RPMI7951 (cell line): ENCODE measurements around the gene C1QTNF1. TPM values are rescaled to one million over a fixed set of nuclear protein-coding genes. Genes with fewer than 3 reads are reported as not detected.

Experiments used
- DNase-seq: peaks from one replicate; pipeline ENCODE4 v3.0.0-alpha.2; 2012; ENCODE audit warnings: low read depth
- total RNA-seq: library from RNA; depleted of rRNA; stranded (reverse); fragments of >200 nt; shearing (Covaris generic); gene quantifications from 2 replicates; pipeline ENCODE4 v1.2.3, GENCODE V29; 2014

C1QTNF1 gene
- total RNA-seq, 1 experiment from 2014 or later, result 31.8 TPM

DNA sequence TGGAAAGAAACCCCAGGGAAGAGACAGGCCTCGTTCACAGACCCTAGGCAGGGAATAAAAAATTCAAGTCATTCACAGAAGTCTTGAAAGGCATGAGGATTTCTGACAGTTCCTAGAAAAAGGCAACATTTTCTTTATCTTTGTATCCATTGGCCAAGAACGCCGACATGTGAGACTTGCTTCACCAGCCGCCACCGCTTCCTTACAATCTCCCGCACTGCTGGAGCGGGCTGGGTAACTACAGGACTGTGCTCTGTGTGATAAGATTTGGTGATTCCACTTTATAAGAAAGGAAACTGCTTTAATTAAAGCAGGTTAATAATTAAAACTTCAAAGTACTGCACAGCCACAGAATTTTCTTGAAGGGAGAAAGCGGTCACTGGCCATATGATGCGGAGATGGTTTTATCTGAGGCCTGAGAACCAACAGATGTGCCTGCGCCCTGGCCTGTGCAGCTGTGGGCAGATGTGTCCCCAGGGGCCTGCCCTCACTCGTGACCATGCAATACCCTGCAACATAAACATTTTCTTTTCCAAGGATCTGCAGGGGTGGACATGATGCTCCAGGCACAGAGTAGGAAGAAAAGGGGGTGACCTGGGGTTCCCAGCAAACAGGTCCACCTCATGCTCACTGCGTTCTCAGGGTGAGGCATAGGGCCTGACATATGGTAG lies 31.3 kb upstream of the C1QTNF1 start:
- DNase-seq, result no peak

DNA sequence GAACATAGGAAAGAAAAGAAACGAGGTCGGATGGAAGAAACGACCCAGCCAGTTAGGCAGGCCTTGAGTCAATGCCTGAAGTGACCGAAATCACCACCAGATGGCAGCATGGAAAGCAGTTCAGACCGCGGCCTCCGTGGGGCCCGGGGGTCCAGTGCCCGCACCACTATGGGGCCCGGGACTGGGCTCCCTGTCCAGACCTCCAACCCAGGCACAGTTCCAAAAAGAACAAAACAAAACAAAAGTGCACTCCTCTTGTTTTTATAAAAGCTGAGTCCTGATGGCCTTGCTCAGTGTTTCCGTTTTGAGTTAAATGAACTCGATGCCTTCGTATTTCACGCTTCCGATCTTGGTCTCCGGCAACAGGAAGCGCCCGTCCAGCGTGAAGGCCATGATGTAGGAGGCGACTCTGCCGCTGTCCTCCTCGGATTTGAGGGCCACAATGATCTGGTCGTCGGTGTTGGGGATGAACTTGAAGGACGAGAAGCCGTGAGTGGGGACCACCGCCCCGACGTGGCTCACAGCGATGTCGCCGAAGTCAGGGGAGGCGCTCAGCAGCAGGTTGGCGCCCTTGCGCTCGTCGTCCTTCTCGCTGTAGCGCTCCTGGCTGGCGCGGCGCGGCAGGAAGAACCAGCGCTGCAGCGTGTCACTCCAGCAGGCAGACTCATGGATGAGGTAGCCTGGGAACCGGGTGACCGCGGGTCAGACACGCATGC lies 30.6 kb upstream of the C1QTNF1 start:
- DNase-seq, result no peak

DNA sequence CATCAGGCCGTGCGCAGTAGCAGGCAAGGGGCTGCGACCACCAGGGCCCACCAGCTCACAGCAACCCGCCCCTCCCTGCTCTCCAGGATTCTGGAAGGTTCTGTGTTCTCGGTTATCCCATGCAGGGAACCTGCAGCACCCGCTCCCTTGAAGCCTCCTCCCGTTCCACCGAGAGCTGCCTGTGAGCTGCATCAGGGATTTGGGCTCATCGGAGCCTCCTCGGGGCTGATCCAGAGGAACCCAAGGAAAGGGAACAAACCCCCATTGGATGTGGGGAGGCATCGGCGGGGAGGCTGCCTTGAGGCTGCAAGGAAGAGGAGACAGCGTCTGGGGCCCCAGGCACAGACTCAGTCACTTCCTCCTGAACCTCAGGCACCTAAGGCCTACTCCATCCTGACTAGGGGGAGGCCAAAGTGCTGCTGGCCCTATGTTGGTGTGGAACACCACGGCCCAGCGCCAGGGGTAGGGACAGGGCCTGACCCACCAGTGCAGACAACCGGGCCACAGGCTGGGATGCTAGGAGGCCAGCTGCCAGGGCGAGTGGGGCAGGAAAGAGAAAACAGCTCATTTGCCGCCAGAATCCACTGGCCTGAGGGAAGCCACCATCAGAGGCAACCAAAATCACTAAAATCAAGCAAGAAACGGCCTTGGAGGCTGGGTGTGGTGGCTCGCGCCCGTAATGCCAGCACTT lies 29.8 kb upstream of the C1QTNF1 start:
- no peak for DNase-seq

DNA sequence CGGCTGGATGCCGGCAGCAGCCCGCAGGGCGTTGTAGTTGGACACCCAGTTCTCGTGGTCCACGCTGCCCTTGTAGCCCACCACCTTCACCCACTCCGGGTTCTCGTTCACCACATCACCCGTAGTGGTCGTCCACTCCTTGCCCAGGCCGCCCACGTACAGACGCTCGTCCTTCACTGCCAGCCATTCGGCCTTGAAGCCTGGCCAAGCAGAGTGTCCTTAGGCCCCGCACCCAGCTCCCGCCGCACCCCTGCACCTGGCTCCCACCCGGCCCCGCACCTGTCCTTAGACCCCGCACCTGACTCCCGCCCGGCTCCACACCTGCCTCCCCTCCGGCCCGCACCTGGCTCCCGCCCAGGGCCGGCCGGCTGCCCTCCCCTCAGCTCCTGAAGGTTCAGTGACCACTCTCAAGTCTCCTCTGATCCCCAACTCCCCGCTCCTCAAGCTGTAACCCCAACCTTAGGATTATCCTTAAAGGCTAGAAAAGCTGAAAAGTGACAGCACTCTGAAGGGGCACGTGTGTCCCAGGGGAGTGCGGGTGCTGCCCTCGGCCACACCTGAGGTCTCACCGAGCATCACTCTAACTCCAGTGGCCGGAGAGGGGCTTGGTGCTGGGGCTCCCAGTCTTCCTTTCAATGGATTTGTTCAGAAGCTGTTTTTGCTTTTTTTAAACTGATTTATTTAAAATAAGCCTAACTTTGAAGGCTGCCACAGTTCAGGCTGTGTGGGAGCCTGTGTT lies 28.8 kb upstream of the C1QTNF1 start:
- DNase-seq, result no peak

DNA sequence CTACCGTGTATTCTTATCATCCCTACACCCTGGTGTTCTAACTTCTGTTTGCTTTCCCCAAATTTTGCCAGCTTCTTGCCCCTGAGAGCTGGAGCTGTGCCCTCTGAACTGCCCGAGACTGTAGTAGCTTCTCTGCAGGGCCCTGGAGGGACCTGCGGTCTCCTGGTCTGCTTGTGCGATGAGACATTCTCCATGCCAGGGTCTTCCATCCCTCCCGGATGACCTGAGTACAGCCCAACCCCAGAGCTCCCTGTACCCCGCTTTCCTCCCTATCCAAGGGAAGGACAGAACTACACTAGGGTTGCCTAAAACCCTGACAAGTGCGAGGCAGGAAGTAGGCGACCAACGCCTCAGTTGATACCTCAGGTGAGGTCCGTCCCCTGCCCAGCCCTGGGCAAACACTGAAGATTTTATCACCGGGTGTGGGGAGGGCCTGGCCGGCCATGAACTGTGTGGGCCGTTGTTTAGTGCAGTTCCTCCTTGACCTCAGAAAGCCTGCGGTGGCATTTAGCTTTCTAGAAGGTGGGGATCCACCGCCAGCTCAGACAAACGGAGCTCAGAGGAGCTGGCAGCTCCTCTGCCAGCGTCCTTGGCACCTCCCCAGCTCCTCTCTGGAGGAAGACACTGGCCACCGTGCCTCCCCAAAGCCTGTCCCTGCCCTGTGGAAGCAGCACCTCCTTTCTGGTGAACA lies 28.1 kb upstream of the C1QTNF1 start:
- DNase-seq, result no peak

DNA sequence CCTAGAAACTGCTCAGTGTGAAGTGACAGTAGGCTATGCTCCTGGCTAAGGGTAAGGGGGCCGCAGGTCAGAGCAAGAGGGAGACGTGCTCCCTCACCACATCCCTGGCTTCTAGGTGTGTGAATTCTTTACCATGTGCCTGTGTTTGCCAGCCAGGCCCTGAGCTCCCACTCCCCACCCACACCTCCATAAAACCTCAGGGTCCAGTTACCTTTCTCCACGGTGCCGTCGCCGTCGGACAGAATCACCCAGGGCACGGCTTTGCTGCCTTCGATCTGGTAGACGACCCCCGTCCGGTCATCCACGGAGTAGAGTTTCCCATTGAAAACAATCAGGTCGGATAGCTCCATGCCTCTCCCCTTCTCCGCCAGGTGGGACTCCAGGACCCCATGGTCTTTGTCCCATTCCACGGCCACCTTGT lies 27.2 kb upstream of the C1QTNF1 start:
- DNase-seq, result no peak

DNA sequence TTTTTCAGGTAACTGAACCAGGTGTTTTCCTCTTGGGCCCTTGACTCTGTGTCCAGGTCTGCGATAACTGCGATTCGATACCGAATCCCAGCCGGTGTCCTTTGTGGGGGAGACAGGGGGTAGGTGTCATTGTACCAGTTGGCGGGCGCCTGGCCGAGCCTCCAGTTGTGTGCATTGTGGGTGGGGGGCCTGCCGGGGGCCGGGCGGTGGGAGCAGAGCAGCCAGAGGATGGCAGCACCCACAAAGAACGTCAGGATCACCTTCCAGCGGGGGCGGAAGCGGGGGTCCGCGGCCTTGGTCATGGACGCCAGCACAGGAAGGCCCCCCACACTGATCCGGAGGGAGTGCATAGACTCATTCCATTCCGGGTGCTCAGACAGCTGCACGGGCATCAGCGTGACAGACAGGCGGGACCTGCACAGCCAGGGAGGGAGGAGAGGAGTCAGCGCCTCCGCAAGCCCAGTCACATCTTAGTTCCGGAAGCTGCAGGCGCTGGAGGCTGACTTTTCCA lies 26.7 kb upstream of the C1QTNF1 start:
- DNase-seq, result no peak

DNA sequence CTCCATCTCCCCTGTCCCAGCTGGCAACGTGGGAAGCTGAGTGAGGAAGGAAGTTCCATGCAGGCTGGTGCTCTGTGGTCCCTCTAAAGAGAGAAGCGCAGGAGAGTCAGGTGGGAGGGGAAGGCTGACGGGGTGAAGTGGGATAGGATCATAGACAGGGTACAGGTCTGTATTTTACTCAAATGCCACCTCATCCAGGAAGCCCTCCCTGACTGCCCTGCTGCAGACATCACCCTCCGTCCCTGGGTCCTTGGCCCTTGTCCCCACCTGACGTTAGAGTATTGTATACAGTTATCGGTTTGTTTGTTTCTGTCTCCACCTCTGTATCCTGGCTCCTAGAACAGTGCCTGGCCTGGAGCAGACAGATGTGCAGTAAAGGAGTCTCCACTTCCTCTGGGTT lies 26.1 kb upstream of the C1QTNF1 start:
- no peak for DNase-seq

DNA sequence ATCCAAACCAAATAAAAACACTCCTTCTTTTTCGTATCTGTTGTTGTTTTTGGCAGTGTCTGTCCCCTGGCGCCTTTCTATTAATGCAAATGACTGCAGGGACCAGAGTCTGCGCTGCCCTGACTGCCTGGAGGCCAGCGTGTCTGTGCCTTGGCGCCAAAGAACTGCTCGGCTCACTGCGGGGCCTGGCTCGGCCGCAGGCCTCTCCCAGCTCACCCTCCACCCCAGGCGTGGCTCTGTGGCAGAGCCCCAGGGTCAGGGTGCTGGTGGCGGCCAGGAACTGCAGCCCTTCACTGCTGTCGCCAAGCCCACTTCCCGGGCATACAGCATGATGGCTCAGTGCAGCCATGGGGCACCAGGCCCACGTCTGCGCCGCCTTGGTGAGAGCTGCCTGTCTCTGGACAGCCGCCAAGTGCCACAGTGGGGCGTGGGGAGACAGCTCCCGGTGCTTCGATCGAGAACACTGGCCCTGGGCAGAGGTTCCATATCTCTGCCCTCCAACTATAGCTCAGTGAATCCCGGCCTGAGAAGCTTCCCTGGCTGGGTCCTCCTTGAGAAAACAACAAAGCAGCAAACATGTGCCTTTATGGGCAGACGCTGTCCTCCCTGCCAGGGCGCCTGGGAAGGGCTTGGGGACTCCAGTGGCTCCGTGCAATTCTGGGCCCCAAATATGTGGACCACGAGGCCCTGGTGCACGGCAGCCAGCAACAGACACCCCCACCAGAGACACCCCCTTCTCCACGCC lies 25.5 kb upstream of the C1QTNF1 start:
- no peak for DNase-seq

DNA sequence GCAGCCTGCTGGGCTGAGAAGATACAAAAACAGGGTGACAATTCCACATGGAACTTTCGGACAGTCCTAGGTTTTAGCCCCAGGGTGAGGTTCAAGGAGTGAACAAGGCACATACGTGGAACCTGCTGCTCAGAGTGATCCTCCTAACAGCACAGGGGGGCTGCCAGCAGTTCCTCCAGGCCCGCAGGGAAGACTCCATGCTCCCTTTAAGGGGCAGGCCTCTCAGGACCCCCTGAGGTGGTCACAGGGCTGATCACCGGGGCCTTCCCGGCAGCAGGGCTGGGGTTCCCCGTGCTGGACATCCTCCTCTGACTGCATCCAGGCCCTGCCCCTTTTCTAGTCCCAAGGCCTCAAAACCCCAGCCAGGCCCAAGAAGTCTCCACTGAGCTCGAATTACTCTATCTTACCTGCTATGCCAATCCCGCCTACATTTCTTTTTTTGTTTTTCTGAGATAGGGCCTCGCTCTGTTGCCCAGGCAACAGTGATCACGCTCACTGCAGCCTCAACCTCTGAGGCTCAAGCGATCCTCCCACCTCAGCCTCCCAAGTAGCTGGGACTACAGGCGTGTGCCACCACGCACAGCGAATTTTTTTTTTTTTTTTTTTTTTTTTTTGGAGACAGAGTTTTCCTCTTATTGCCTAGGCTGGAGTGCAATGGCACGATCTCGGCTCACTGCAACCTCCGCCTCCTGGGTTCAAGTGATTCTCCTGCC lies 24.8 kb upstream of the C1QTNF1 start:
- DNase-seq, result no peak

DNA sequence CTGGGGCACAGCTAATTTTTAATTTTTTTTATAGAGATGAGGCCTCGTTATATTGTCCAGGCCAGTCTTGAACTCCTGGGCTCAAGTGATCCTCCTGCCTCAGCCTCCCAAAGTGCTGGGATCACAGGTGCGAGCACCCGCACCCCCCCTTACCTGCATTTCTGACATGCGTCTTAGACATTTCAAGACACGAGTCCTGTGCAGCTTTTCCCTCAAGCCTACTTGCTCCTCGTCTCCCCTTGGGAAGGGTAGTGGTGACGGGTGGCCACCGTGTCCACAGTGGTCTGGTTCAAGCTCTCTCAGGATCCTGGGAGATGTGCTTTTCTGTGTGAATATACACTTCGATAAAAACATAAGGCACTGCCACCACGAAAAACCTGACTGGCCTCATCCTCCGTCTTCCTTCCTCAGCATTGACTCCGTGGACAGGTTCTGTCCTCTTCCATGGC lies 24.0 kb upstream of the C1QTNF1 start:
- DNase-seq, result no peak

DNA sequence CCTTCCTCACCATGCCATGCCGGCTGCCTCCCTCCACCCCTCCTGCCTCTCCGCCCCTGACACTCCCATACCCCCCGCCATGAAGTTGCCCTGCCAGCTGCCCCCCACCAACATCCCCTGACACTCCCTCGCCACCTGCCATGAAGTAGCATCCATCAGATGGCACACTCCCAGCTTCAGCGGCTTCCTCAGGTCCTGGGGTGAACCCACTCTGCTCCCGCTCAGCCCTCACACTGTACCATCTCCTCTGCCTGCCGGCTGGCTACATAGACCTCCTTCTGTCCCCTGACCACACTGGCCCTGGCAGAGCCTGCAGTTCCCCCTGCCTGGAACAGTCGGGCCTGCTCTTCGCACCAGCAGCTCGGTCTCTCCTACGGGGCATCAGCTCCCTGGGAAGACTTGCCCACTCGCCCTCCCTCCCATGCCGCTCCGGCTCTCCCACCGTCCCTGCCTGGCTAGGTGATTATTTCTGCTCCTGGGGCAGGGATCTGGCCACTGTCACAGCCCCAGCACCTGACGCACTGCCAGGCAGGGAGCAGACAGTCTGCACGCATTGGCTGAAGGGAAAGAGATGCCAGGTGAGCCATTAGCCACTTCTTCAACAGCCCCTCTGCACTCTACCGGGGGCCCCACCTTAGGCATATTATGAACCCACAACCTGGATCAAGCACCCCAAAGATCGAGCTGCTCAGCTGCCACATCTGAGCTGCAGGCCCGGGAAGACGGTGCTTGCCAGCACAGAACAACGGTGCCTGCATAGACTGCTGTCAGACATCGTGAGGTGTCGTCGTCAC lies 23.4 kb upstream of the C1QTNF1 start:
- DNase-seq, result no peak

DNA sequence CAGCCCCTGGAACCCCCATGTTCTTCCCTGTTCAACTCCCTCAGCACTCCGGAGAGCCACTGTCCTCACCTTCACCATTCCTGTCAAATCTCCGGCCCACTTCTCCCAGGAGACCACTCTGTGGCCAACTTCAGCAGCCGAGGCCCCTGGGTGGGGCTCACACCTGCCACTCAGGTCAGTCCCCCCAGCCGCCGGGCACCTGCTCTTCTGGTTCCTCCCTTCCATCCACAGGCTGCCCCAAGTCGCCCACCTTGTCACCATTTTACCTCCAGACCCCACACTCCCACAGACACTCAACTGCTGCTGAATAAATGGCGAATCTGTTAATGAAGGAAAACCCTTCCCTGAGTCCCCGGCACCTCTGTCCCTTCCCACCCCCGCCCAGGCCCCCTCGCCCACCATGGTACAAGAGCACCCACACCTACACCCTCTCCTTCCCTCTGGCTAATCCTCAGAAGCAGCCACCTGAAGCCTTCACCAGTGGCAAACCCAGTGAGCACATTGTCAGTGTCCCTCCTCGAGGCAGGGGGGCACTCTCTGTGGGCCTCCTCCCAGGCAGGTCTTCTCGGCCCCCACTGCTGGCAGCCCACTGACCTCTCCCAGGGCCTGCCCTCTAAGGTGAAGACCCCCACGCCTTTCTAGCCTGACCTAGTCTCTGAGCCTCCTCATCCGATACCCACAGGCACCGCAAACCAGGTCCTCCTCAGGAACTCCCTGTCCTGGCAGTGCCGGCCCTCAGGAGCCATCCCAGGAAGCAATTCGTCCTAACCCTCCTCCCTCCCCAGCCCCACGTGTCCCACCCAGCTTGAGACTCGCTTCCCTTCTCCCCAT lies 22.6 kb upstream of the C1QTNF1 start:
- no peak for DNase-seq

DNA sequence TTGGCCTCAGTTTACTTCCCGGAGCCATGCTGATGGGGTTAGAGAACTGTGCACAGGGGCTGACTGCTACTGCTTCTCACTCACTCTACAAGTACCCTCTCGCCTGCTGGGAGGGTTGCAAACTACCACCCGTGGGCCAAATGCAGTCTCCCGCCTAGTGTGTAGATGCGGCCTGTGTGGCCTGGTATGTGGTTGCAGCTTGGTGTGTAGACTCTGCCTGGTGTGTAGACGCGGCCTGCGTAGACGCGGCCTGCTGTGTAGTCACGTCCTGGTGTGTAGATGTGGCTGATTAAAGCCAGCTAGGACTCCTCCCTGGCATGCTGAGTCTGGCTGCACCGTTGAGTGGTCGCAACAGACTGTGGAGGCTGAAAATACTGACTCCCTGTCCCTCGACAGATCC lies 21.7 kb upstream of the C1QTNF1 start:
- no peak for DNase-seq

DNA sequence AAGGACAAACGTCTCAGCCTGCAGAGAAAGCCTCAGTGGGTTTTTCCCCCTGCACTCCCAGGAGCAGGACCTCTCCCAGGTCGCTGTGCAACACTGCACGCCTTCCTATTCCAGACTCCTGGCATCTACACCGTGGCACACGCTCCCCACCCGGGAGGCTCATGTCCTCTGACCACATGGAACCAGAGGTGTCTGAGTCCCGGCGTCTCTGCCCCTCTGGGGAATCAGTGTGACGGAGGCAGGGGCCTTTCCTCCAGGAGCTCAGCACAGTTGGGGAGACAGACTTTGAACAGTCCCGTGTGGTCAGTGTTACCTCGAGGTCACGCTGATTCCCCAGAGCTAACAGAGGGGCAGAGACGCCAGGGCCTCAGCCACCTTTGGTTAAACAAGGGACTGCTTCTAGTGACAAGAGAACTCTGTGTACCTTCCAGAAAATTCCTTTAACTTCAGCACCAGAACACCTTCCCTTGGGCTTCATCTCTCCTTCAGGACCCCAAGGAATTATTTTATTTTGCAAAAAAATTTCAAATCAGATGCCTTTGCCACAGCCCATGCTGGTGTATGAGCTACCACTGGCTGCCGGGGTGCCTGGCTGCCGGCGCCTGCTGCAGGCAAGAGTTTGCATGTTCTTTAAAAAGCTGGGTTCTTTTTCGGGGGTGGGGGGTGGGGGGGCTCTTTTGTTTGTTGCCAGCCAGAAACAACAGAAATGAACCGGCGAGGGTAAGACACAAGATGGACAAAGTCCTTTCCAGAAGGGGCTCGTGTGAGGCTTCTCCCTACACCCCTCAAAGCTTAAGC lies 21.0 kb upstream of the C1QTNF1 start:
- no peak for DNase-seq

DNA sequence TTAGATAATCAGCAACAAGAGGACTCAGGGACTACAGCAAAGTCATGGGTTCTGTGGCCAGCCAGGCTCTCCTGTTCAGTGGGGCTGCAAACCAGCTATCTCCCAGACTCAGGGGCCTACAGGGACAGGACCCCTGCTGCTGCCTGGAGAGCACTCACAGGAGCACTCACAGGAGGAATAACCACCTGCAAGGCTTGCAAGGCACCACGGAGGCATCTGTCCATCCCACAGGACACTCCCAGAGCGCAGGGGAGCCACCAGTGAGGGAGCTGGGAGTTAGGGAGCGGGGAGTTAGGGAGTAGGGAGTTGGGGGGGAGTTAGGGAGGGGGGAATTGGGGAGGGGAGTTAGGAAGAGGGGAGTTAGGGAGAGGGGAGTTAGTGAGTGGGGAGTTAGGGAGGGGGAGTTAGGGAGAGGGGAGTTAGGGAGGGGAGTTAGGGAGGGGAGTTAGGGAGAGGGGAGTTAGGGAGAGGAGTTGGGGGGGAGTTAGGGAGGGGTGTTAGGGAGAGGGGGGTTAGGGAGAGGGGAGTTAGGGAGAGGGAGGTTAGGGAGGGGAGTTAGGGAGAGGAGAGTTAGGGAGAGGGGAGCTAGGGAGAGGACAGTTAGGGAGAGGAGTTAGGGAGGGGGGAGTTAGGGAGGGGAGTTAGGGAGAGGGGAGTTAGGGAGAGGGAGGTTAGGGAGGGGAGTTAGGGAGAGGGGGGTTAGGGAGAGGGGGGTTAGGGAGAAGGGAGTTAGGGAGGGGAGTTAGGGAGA lies 20.1 kb upstream of the C1QTNF1 start:
- no peak for DNase-seq
